Hippocampal formation (tissue), 2 donors: ENCODE data around the gene OXSM.

Source experiments
- DNase-seq, 2 donors: peaks; one replicate each; lab custom pipeline; 2025; lab: John Stamatoyannopoulos, UW

Gene OXSM

DNA sequence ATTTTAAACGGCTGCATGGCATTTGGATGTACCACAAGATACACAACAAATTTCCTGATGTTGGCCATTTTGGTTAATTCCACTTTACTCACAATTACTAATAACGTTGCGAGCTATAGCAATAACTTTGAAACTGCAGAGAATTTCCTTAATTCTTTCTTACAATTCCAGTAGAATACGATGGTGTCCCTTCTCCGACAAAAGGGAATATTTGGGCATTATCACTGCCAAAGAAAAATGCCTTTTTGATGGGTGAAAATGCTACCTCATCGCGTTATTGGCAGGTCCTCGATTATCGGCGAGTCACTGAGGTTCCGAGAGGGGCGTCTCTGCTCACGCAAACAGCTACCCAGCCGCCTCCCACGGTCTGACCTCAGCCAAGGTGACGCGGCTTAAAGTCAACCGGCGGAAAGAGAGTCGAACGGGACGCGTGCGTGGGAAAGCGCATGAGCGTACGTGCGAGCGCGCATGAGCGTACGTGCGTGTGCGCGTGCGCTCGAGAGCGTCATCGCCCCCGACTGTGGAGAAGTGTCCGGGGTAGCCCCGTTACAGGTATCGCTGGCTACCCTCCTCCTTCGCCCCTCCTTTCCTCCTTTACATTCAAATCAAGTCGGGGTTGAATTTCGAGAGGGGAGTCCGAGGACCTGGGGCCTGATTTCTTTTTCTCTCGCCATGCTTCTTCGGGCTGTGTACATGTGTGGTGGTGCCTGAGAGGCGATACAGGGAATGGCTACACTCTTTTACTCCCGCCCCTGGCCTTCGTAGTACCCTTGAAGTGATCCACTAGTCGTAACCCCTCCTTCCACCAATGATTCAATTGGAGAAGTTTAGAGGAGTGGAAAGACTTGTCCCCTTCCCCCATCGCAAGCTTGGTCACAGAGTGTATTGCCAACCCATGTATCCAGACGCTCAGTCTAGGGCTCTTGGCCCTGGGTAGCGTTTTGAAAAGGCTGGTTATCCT lies at the start of gene OXSM:
TSS of gene OXSM (plus strand) at position 495 of the 961 bp plus-strand sequence. CDS start 931 bp downstream, outside the sequence.
- peak; percentile 66 to 71 for DNase-seq

DNA sequence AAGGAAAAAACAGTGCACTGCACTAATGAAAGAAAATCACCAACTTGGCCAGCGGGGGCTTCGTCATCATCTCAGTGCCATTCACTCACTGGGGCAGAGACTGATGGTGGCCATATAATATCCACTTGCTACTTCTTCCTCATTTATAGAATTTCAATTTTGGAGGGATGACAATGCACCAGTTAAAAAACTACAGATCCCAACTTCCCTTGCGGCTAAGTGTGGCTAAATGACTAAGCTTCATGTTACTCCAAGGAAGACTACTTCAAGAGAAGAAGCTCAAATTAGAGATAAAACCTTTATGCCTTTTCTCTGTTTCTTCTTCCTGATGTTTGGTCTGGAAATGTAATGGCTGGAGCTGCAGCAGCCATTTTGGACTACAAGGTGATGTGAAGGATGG lies 45.4 kb upstream of the OXSM start:
- DNase-seq = no peak

DNA sequence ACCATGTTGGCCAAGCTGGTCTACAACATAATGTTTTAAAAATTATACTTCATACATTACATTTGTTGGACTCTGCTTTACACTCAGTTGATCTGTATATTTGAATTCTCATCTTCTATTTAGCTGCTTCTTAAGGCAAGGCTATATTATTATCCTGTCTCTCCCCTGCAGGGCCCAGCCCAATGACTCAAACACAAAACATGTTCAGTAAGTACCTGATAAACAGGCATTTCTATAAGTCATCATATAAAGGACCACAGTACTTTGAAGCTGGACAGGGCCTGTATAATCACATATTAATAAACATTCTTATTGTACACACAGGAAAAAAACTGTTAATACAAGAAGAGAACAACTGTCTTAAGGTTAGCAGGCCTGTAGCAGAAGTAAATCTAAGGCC lies 42.9 kb upstream of the OXSM start:
- DNase-seq = no peak

DNA sequence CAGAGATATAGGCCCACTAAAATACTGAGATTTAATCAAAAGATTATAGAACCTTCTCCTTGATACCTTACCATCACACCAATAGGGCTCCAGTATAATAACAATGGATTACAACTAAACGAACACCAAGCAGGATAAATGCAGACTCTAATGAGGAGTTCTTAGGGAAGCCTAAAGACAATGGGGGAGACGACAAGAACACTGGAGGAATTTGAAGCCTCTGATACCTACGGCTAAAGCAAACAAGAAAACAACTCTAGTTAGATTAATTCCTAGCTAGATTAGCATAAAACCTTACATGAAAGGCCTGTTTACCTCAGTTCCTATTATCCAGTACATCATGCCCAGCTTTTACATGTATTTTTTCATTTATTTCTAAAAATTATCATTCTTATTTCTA lies 41.7 kb upstream of the OXSM start:
- no peak for DNase-seq

DNA sequence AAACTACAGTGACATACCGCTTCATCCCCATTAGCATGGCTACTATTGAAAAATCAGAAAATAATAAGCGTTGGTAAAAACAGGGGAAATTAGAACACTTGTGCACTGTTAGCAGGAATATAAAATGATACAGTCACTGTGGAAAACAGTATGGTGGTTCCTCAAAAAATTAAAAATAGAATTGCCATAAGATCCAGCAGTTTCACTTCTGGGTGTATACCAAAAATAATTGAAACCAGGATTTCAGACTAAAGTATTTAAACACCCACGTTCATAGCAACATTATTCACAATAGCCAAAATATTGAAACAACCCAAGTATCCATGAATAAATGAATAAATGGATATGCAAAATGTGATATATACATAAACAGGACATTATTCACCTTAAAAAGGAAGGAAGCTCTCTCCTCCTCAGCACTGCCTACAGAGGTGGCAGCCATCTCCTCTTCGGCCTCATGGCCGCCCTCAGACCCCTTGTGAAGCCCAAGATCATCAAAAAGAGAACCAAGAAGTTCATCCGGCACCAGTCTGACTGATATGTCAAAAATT lies 40.8 kb upstream of the OXSM start:
- DNase-seq = no peak

DNA sequence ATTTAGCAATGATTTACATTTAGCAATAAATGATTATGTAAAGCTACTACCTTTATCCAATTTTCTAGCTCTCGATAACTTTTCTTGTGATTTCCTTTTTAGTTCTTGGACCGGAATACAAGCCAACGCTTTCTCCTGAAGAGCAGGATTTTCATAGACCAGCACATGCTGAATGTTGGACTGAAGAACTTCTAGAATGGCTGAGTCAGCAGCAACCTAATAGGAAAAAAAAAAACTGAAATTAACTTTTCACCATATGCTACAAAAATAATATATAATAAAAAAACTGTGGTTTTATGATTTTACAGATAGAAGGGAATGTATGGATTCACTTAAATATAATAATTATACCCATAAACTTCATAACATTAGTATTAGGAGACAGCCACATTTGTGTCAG lies 38.8 kb upstream of the OXSM start:
- no peak for DNase-seq

DNA sequence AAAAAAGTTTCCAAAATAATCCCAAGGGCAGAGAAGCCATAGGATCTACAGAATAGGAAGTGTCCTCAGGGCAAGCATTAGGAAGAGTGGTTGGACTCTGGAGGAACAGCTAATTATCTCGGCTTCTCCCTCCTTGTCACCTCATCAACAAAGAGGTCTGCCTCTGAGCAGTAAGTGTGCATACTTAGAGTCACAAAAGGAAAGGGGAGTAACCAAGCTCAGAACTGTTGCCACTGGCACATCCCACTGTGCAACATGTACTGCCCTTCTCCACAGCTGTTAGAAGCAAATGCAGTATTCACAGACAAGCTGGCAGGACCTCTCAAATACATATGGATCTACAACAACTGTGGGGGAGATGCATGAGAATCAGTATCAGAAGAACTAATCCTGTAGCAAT lies 38.2 kb upstream of the OXSM start:
- DNase-seq = no peak

DNA sequence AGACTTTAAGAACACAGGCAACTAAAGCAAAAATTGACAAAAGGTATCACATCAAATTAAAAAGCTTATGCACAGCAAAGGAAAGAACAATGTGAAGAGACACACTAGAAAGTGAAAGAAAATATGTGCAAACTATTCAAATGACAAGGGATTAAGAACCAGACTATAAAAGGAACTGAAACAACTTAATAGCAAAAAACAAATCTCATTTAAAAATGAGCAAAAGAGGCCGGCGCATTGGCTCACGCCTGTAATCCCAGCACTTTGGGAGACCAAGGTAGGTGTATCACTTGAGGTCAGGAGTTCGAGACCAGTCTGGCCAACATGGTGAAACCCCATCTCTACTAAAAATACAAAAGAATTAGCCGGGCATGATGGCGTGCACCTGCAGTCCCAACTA lies 21.0 kb upstream of the OXSM start:
- no peak for DNase-seq

DNA sequence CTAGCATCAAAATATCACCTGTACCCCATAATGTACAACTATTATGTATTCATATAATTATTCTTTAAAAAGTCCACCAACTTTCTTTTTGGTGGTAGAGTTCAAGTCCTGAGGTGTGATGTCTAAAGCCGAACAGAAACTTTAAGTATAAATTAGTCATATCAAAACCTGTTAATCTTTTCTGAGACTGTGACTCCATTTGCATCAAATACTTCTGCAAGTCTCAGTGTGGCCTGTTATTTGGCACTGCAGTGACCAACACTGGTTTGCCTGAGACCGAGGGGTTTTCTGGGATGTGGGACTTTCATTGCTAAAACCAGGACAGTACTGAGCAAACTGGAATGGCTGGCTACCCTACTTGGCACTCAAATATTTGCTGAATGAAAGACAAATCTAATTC lies 14.0 kb upstream of the OXSM start:
- DNase-seq = no peak

DNA sequence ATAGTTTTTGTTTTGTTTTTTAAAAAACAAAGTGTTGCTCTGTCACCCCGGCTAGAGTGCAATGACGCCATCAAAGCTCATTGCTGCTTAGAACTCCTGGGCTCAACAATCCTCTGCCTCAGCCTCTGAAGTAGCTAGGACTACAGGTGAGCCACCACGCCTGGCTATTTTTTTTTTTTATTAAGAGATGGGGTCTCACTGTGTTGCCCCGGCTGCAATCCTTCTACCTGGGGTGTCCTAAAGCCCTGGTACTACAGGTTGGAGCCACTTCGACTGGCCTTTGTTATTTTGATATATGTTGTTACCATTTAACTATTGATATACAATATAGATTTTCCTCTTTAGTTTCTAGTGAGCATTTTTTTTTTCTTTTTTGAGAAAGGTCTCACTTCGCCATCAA lies 9.3 kb upstream of the OXSM start:
- DNase-seq = no peak

DNA sequence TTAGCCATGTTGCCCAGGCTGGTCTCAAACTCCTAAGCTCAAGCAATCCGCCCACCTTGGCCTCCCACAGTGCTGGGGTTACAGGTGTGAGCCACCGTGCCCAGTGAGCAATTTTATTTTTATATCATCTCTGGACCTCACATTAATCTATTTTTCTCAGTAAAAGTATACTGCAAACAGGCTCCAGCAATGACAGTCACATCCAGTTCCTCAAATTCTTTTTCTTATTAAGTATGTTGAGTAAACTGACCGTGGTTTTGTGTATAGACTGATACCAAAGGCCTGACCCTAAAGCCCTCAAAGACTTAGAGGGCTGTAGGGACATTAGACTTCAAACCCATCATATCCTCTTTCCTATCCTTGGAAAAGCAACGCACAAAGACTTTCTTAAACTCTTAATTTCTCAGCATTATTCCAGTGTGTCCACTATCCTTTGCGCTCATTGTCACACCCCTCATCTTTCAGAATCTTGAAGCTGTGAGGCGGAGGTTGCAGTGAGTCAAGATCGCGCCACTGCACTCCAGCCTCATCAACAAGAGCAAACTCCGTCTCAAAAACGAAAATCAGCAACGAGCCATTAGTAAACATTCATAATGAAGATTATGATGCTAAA lies 8.6 kb upstream of the OXSM start:
- DNase-seq = no peak

DNA sequence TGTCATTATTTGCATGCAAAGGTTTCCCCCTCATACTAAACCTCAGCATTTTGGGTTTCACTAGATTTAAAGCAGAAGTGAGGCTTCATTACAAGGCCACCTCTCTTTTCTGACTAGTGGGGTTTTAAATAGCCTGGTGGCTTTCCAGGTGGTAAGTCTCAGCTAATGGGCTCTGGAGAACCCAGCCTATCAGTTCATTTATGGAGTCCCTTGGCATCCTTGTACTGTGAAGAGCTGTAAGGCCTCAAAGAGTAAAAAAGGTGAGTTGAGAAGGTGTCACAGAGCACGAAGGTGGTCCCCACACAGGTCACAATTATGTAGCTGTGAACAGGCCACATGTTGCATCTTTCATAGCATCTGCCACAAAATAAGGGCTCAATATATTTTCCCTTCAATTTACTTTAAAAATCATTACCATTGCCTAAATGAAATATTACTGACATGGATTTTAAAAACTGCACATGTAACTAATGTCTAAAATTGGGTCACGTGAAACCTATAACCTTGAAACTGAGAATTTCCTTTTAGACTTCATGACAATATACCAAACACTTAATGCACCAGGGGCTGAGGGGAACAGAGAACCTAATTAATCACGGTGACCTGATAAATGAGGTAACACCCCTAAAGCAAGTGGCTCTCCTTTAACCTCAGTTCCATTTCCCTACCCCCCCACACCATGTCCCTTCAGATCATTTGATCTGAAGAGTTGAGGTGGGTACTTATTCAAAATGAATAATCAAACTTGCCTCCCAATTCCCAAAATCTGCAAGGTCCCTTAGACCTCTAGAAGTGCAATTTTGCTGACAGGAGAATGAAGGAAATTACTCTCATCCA lies 7.9 kb upstream of the OXSM start:
- DNase-seq = no peak

DNA sequence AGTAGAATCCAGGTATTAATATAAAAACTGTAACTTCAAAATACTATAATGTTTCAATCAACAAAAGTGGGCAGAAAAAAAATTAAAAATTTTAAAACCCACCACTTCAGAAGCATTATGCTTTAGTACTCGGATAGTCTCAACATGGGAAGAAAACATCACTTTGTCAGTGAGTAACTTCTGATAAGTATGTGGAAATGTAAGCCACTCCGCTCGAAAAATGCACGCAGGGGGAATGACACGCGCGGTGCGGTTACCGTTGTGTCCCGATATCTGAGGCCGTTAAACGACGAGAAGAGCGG lies 7.3 kb upstream of the OXSM start:
- DNase-seq = no peak

DNA sequence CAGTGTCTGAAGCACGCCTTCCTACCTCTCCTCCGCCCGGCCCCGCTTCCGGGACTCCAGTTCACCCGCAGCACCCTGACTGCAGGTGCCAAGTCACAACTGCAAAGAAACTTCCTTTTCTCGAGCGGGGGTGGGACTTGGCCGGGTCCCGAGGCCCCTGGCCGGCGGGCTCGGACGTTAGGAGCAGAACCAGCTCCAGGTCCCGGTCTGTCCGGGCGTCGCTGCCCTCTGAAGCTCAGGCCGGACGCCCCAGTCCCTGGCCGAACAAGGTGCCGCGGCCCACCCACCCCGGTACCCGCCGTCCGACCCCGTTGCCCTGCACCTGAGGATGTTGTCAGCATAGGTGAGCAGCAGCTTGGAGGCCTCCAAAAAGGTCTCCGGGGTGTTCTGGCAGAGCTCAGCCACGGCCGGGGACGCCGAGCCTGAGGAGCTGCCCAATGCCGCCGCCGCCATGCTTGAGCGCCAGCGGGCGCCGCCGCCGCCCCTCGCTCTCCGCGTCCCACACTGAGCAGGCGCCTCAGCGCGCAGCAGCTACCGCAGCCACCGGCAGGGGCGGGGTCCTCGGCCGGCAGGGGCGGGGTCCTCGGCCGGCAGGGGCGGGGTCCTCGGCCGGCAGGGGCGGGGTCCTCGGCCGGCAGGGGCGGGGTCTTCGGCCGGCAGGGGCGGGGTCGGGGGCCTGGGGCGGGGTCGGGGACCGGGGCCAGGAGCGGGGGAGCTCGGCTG lies 6.8 kb upstream of the OXSM start, which contains the start of gene NGLY1:
TSS of gene NGLY1 (minus strand) at position 506 of the 723 bp plus-strand sequence. CDS start at position 453, 53 bp downstream.
- peak; percentile 69 to 76 for DNase-seq

DNA sequence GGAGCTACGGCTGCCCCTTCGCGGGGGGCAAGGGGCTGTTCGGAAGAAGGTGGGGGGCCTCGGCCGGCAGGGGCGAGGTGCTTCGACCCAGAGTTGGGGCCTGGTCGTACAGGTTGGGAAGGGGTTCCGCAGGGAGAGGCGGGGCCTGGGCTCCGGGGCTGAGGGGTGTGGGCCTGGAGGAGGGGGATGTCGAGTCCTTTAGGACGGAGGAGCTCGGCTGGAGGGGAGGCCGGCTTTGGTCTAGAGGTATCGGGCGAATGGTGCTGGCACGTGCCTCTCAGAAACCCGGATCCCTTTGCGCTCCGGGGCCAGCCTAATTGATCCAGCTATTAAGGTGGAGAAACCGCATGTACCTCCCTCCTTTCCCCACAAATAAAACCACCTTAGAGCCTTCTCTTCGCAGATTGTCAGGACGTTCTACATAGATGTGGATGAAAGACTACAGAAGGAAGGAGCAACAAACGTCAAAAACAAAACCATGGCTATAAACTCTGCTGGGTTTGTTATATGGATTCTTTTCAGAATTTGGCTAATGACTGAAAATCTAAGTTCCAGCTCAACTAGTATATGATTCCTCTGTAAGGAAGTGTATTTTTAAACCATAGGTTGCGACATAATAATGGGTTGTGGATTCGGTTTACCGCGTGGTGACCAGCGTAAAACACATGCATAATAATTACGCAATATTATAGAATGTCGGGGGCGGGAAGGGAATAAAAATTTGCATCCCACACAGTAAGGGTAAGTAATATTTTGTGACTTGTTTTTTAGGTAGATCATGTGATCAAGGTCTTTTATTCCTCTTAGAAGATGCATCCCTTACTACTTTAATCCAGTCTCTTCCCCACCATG lies 6.0 kb upstream of the OXSM start:
- no peak for DNase-seq

DNA sequence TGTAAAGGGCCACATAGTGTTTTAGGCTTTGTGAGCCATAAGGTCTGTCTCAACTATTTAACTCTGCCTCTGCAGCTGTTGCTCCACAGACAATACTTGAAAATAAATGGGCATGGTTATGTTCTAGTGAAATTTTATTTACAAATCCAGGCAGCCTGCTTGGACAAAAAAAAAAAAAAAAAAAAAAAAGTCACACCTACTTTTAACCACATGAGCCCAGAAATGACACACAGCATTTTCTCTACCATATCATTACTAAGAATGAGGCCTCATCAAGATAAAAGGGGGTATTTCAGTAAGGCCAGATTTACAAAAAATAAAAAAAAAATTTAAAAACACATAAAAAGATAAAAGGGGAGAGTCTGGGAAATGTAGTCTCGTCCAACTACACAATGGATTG lies 4.9 kb upstream of the OXSM start:
- DNase-seq = no peak

DNA sequence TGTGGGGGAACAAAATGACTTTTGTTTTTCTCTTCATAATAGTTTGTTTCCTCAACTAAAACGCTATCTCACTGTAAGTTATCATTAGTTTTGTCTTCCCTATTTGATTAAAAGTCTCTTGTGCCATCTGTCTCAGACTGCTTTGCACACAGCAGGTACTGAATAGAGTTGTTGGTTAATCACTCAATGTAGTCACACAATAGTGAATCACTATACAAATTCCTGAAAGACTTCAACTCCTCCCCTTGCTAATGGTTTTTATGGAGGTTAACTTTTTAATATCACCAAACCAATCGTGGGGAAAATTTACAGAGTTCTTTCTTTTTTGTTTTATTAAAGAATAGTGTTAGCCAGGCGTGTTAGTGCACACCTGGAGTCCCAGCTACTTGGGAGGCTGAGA lies 4.1 kb upstream of the OXSM start:
- no peak for DNase-seq

DNA sequence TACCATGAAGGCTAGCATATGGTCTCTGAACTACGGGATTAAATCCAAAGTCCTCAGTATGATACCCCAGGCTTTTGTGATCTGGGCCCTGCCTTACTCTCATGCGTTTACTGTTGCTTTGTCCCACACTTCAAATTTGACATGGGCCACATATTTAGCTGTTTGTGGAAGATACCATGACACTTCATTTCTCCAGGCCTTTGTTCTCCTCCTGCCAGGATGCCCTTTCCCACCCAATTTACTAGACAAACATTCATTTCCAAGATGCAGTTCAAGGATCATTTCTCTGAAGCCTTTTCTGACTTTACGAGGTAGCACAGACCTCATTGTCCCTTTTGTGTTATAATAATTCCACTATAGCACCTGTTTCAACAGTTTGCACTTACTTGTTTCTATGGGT lies 2.2 kb upstream of the OXSM start:
- no peak for DNase-seq

DNA sequence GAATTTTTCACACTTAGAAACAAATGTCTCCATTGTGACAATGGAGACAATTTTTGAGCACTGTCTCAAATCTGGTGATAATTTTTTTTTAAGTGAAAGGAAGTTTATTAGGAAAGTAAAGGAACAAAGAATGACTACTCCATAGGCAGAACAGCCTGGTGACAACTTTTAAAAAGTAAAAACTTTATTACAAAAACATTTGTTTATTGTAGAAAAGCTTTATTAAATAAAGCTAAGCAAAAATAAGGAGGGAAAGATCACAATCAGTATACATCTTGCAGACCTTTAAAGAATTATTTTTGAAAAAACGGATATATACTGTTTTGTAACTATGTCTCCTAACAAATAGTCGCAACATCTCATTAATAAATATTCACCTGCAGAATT lies 688 bp upstream of the OXSM start:
- no peak for DNase-seq

DNA sequence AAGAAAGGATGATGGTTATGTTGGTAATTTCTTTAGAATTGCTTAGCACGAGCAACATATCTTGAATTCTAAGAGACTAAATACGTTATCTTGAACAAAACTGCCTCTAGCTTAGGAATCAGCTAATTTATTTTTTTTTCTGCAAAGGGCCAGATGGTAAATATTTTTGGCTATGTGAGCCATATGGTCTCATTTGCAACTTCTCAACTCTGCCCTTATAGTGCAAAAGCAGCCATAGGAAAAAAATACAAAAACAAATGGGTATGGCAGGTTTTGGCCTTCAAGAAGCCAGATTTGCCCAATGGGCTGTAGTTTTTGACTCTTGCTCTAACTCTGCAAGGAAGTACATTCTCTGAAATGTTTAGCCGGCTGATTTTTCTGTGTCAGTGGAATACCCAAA lies 11.9 kb downstream of the OXSM start:
- no peak for DNase-seq

DNA sequence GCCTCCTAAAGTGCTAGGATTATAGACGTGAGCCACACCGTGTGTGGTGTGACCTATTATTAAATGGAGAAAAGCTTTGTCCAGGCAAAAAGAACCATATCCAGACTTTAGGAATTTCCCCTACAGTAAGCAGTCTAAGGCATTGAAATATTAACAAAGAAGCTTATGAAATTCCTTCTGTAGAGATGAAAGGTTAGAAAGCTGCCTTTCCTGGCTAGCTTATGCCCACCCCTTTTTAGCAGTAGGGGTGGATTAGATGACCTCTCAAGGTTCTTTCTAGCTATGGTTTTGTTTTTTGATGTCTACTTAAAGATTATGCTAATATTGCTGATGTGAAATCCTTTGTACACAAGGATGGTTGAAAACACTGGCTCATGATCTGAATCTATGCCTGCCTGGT lies 13.9 kb downstream of the OXSM start:
- DNase-seq = no peak
